GM12878 (cell line): ENCODE results near the gene SAMD4A. TPM values are rescaled to one million over a fixed set of nuclear protein-coding genes. Genes with fewer than 3 reads are reported as not detected.

Experiments
- ATAC-seq: fragments of 200-7000 bp; cut with Tn5 transposase; 3 replicates; pipeline ENCODE4 v1.9.1; 2020; ENCODE audit warnings: mild to moderate bottlenecking, moderate library complexity
- BruUV-seq: library from RNA; stranded (reverse); fragments of 400-500 nt; replicated peaks from 2 replicates; lab custom pipeline; 2021; lab: Mats Ljungman, UMichigan
- CTCF ChIA-PET: fragments of 300-600 bp; sonication (Branson Sonifier 250); formaldehyde crosslinking; extraction: SDS; loops from one replicate; lab custom pipeline; 2021; ENCODE audit warnings: inconsistent platforms; lab: Yijun Ruan, JAX
- POLR2A ChIA-PET: fragments of 350-600 bp; formaldehyde crosslinking; extraction: SDS; loops from one replicate; lab custom pipeline; 2021; ENCODE audit warnings: inconsistent platforms; lab: Charles Lee
- RAD21 ChIA-PET: fragments of 300-600 bp; sonication (Branson Sonifier 250); formaldehyde crosslinking; loops from one replicate; lab custom pipeline; 2023; ENCODE audit warnings: antibody characterized with exemption; ENCODE audit not compliant: unreplicated experiment; lab: Charles Lee
- SMC1A ChIA-PET: fragments of 300-600 bp; sonication (Branson Sonifier 250); formaldehyde crosslinking; loops from one replicate; lab custom pipeline; 2023; ENCODE audit not compliant: unreplicated experiment, uncharacterized antibody; lab: Charles Lee
- DNase-seq: peaks from one replicate; pipeline ENCODE4 v3.0.0-alpha.2; 2011; ENCODE audit warnings: low read depth, low spot score
- FAIRE-seq: peaks from 3 replicates; lab custom pipeline; 2011; peaks lifted over from hg19 to GRCh38; lab: Jason Lieb, UNC
- H2AFZ ChIP-seq: 2 replicates; pipeline ENCODE4 v1.6.0; 2011; ENCODE audit warnings: low read depth, low read length, control low read depth; ENCODE audit not compliant: control insufficient read depth
- H3K27ac ChIP-seq: 2 replicates; pipeline ENCODE4 v1.5.1; 2011; ENCODE audit warnings: control low read depth; ENCODE audit not compliant: control insufficient read depth, insufficient read depth
- H3K27me3 ChIP-seq, 2 experiments: replicated peaks in 1 of 2; 2 replicates each; pipeline versions ENCODE4 v1.6.0 to v1.6.1; 2011; ENCODE audit warnings: low read length in 1 of 2; ENCODE audit not compliant: control insufficient read depth in 2 of 2, insufficient read depth in 2 of 2
- H3K36me3 ChIP-seq, 2 experiments: 2 replicates each; pipeline ENCODE4 v1.5.1; 2011; ENCODE audit warnings: low read length in 1 of 2; ENCODE audit not compliant: control insufficient read depth in 2 of 2, insufficient read depth in 2 of 2
- H3K4me1 ChIP-seq: 2 replicates; pipeline ENCODE4 v1.6.1; 2011; ENCODE audit warnings: mild to moderate bottlenecking, low read length, moderate library complexity, mixed read lengths; ENCODE audit not compliant: control insufficient read depth, insufficient read depth
- H3K4me2 ChIP-seq: 2 replicates; pipeline ENCODE4 v1.6.0; 2011; ENCODE audit warnings: control low read depth; ENCODE audit not compliant: control insufficient read depth, insufficient read depth
- H3K4me3 ChIP-seq: fragments of 200-600 bp; sonication (generic); 2 replicates; pipeline ENCODE4 v1.5.1; 2016
- H3K79me2 ChIP-seq: 2 replicates; pipeline ENCODE4 v1.6.0; 2011; ENCODE audit warnings: low read length; ENCODE audit not compliant: control insufficient read depth, insufficient read depth
- H3K9ac ChIP-seq: 2 replicates; pipeline ENCODE4 v1.8.0; 2011; ENCODE audit warnings: low read length, control low read depth, mixed read lengths; ENCODE audit not compliant: control insufficient read depth, insufficient read depth
- H3K9me3 ChIP-seq: replicated peaks from 3 replicates; pipeline ENCODE4 v1.5.1; 2011; ENCODE audit warnings: mild to moderate bottlenecking, low read length; ENCODE audit not compliant: control insufficient read depth, insufficient read depth
- H4K20me1 ChIP-seq: 2 replicates; pipeline ENCODE4 v1.6.0; 2011; ENCODE audit not compliant: control insufficient read depth, insufficient read depth
- CBX5 ChIP-seq: sonication (generic); IDR thresholded peaks from 2 replicates; pipeline ENCODE4 v1.6.1; 2016; ENCODE audit warnings: low read depth, moderate library complexity, mild to moderate bottlenecking, inconsistent platforms
- CTCF ChIP-seq, 3 experiments: IDR thresholded peaks in 2 of 3; conservative IDR thresholded peaks in 1 of 3; 2 replicates each; pipeline ENCODE4 v1.5.1; 2011; ENCODE audit warnings: low read depth in 3 of 3, low read length in 3 of 3, mild to moderate bottlenecking in 3 of 3, control low read depth in 2 of 3, moderate library complexity in 2 of 3, inconsistent platforms in 1 of 3, mixed read lengths in 1 of 3; ENCODE audit not compliant: control insufficient read depth in 2 of 3, insufficient read depth in 1 of 3; ENCODE audit errors: extremely low read depth in 1 of 3
- NRF1 ChIP-seq: conservative IDR thresholded peaks from 2 replicates; pipeline ENCODE4 v1.6.1; 2011; ENCODE audit warnings: mild to moderate bottlenecking, low read depth, low read length, improper control_type of control experiment
- STAT1 ChIP-seq: fragments of 450-650 bp; conservative IDR thresholded peaks from 2 replicates; pipeline ENCODE4 v1.6.1; 2014; ENCODE audit warnings: antibody characterized with exemption, mild to moderate bottlenecking
- WGBS: methylation state at CpG from one replicate; pipeline ENCODE4 v1.1.6; 2016; ENCODE audit warnings: low lambda C conversion rate; ENCODE audit not compliant: insufficient replicate concordance, insufficient coverage; ENCODE audit errors: missing lambda C conversion rate; 5-methylcytosine and 5-hydroxymethylcytosine counted together
- in situ Hi-C: fragments of 300-500 bp; cut with MboI; formaldehyde crosslinking; loops from 9 replicates; pipeline ENCODE4 v1.14.3; 2018; ENCODE audit warnings: mixed read lengths
- intact Hi-C: fragments of 100-400 bp; cut with micrococcal nuclease; formaldehyde crosslinking; loops from one replicate; pipeline ENCODE4 v1.14.2; 2022; ENCODE audit not compliant: unreplicated experiment
- polyA plus RNA-seq, 11 experiments: library from polyadenylated mRNA; depleted of rRNA in 4 of 11; unstranded in 6 of 11; stranded (reverse) in 5 of 11; fragments of >200 nt; fragmentation: Nextera tagmentation in 4 of 11; fragmentation: Illumina TruSeq in 1 of 11; extraction: Ambion mirVana in 4 of 11; extraction: Trizol in 1 of 11; gene quantifications; 1 replicate in 1 of 11; 2 replicates in 10 of 11; pipeline versions ENCODE4 v1.2.1 to v1.2.3, GENCODE V29; 2011 to 2016; ENCODE audit warnings: inconsistent platforms in 2 of 11, missing spikeins in 2 of 11, low read depth in 1 of 11
- total RNA-seq, 4 experiments: library from RNA; depleted of rRNA in 3 of 4; stranded (reverse); fragments of >200 nt in 3 of 4; fragmentation: Illumina TruSeq in 1 of 4; extraction: Trizol in 1 of 4; gene quantifications; 2 replicates each; pipeline versions ENCODE4 v1.2.1 to v1.2.3, GENCODE V29; 2013 to 2021

SAMD4A gene
- total and polyA plus RNA-seq, 10 of the 15 experiments (the other 5 are each of a cell fraction or from before 2014, with no cell fraction given): 0.05 to 0.56 (median 0.31) TPM

GRCh38 chr14:54538055-54538454 lies 28.9 kb upstream of the SAMD4A start (continued):
- TF ChIP-seq CBX5 (no peak), NRF1 (no peak), CTCF (IDR thresholded peaks at IDR 0.05 in 2 of 3, conservative IDR thresholded peaks at IDR 0.05 in 1 of 3; ENCODE audit: control insufficient read depth in 2 of 3, extremely low read depth in 1 of 3, insufficient read depth in 1 of 3, low read depth in 3 of 3, low read length in 3 of 3) (no peak)

GRCh38 chr14:54547583-54547982 lies 19.3 kb upstream of the SAMD4A start:
- ChIA-PET SMC1A (no interaction called here), CTCF (no interaction called here), RAD21 (no interaction called here), POLR2A (no interaction called here)
- no peak for TF ChIP-seq STAT1
- Histone ChIP-seq H2AFZ (no peak overlapping the region), H3K9me3 (no peaks in the 10 kb centered on the region), H3K9ac (no peak overlapping the region), H3K27me3 (no peaks in the 10 kb centered on the region), H3K36me3 (no peaks in the 10 kb centered on the region), H3K4me3 (no peak overlapping the region), H3K79me2 (no peaks in the 10 kb centered on the region), H3K27ac (no peak overlapping the region), H3K4me1 (no peaks in the 10 kb centered on the region), H4K20me1 (no peaks in the 10 kb centered on the region), H3K4me2 (no peak overlapping the region)
- no TSS peak for BruUV-seq
- WGBS: 85% methylated on average over 3 of the region's 3 CpGs
- DNase-seq: no peak
- no peak for ATAC-seq
- in situ Hi-C loops (no loop called here), intact Hi-C loops (no loop called here)
- no peak for FAIRE-seq
